GM21825 (cell line): ENCODE results near the gene CSRP2.

Experiments used
- ATAC-seq: cut with Tn5 transposase; IDR thresholded peaks from one replicate; pipeline ENCODE4 v1.9.1; 2021; ENCODE audit warnings: mild to moderate bottlenecking, moderate library complexity; ENCODE audit not compliant: unreplicated experiment

CSRP2 gene

DNA sequence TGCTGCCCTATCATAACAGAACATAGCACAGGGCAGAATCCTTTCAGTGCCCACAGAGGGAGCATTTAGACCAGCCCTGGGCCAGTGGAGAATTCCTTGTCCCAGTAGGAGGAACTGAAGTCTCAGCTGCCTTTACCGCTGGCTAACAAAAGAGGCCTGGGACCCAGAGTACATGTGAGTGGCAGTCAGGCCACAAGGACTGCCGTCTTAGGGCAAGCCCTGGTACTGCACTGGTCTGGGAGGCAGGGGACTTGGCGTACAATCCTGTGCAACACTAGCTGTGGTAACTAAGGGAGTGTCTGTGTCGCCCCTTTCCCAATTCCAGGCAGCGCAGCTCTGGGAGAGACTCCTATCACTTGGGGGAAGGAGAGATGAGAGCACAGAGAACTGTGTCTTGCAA is 17.0 kb upstream of the CSRP2 start:
- ATAC-seq: no peak

DNA sequence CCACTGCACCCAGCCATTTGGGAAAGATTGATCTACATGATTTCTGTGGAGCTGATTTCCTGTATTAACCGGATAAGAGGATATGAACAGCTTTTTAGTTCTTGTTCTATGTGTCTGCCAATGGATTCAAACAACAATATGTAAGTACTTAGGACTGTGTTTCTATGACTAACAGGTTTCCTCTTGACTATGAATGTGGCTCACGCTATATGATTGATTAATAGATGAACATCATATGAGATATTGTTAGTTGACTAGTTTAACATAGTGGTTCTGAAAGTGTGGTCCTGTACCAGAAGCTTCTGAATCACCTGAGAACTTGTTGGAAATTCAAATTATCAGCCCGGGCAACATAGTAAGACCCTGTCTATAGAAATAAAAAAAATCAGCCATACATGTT is 12.8 kb upstream of the CSRP2 start:
- ATAC-seq: no peak

DNA sequence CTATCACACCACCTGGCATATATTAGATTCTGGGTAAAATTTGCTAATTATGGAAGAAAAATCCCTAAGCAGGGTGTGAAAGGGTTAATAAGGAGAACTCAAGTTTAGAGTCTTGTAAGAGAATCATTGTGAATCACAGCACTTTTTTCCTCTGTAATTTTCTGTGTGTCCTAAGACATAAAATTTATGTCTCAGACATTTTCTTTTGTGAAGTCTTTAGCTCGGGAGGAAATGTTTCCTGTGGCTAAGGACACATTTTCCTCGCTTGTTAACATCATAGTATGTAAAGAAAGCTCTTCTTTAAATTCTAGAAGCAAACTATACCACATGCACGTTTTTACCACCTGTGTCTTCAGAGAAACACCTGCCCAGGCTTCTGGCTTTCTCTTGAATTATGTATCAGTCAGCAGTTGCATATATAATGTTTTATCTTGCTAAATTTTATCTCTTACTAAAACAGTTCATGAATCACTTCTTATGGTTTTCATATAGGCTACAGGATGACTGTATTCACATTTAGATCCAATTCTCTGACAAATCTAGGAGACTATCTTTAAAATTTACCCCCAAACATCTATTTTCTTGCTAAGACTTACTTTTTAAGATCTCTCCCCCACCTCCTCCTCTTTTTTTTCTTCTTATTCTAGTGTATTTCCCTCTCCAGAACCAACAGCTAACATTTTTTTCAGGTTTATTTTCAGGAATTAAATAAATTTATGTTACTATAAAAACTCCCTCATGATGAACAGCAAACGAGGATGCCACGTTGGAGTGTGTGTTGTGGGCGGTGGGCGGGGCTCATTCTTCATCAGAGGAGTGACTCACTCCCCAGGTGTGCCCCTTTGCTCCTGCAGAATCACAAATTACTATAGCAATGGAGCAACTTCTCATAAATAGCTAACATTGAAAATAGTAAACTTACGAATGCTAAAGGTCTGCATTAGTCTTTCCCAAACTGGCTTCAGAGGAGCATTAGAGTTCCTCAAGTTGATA is 11.6 kb upstream of the CSRP2 start:
- ATAC-seq: no peak

DNA sequence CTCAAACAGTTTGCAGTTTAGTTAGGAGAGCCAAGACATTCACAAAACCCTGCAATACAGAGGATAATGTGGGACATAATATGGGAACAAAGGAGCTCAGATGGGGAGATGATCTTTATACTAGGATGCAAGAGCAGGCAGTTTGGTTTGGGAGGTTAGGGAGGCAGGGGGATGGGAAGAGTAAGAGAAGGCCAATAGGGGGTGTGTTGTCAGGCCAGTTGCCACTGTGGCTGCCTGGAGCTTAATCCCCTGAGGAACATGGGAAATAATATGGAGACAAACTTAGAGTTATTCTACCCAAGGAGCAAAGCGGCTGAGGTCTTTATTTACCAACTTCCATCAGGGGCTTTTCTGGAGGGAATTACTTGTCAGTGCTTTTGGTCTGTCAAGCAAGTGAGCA is 10.0 kb upstream of the CSRP2 start:
- no peak for ATAC-seq

DNA sequence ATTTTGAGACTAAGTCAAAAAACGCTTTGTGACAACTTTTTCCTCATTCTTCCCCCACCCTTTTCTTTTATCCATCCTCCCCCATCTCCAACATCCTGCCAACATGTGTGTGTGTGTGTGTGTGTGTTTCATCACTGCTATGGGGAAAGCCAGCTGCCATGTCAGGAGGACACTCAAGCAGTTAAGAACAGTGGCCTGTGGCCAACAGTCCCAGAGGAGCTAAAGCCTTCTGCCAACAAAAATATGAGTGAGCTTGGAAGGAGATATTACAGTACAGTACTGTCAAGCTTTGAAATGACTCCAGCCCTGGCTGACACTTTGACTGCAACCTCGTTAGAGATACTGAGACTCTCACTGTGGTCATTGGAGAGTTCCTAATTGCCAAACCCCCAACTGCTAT is 5.0 kb upstream of the CSRP2 start:
- no peak for ATAC-seq

DNA sequence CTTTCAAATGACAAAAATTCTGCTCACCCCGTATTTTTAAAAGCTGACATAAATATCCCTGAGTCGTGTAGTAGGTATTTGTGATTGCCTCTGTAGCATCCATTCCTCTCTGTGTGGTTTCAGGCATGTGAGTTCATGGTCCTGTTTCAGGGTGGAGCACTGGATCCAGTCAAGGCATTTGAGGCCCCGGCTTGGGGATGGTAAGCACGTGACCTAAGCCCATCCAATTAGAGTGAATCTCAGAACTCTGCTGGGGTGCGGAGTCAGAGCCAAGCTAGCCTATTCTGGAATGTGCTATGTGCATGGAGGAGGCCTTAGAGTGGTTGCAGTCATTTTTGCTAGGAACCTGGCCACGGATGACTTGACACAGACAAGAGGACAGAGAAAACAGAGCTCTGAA is 4.3 kb upstream of the CSRP2 start:
- no peak for ATAC-seq

DNA sequence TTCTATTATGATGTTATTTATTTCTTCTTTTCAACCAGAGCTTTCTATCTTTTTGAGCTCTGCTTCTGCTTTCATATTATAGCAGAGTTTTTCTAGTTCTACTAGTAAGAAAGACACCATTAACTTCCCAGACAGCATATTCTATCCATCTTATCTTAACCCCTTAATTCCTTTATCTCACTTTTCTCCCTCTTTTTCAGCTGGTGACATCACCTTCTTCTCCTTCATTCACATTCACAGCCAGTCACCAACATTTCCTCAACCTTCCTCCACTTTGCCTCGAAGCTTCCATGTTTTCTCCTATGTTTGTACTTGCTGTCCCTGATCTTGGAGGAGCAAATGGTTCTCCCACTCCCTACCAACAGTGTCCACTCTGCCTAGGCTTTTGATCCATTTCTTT is 3.5 kb upstream of the CSRP2 start:
- no peak for ATAC-seq

DNA sequence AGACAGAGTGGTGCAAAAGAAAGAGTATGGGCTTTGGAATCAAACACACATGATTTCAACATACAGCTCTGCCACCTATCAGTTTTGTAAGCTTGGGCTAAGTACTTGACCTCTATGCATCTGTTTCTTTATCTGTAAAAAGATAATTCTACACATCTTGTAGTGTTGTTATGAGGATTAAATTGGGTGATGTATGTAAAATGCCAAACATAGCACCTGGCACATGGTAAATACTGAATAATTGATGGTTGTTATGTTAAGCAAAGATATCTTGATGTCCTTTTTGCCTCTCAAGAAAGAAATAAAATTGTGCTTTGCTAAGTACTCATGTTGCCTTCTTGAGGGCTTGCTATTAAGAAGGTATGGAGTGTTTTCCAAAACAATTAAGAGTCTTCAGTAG is 2.3 kb upstream of the CSRP2 start:
- no peak for ATAC-seq

DNA sequence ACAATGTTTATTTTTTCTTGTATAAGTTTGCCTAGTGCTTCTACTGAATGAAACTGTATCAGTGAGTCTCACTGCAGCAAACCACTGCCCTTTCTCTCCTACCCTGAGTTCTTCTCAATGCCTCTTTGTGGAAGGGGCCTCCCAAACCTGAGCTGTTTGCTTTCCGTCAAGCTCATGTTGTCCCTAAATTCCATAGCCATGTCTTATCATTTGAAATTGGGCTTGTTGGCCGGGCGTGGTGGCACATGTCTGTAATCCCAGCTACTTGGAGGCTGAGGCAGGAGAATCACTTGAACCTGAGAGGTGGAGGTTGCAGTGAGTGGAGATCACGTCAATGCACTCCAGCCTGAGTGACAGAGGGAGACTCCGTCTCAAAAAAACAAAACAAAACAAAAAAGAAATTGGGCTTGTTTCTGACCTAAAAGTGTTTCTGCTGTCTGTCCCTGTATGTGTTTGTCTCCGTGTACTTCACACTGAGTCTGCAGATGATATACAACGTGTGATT is 1.8 kb upstream of the CSRP2 start:
- no peak for ATAC-seq

DNA sequence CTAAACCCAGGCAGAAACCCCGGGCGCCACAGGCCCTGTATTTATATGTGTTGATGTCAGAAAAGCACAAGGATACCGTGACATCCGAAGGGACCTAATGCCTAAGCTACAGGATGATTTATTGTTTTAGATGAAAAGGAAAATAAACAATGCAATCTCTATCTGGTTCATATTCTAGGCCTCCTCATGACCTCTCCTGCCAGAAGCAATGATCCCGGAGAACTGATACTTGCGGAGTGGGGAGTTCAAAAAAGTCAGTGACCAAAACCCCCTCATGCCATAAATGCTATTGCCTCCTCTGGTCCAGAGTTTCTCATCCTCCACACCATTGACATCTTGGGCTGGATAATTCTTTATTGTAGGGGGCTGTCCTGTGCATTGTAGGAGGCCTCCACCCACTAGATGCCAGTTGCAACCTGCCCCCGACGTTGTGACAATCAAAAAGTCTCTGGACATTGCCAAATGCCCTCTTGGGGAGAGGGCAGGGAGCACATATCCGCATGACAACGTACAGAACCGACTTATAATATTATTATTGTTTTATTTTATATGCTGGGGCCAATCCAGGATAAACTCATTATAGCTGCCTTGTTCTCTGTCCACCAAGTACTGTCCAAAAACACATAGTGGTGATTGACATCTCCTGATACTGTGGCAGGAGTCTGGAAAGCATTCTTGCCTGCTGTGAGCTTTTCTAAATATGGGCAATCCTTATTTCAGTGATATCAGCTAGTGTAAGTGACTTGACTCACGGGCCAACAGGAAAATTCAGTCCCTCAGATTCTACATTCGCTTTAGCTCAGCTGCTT is 1.1 kb upstream of the CSRP2 start:
- ATAC-seq: no peak

DNA sequence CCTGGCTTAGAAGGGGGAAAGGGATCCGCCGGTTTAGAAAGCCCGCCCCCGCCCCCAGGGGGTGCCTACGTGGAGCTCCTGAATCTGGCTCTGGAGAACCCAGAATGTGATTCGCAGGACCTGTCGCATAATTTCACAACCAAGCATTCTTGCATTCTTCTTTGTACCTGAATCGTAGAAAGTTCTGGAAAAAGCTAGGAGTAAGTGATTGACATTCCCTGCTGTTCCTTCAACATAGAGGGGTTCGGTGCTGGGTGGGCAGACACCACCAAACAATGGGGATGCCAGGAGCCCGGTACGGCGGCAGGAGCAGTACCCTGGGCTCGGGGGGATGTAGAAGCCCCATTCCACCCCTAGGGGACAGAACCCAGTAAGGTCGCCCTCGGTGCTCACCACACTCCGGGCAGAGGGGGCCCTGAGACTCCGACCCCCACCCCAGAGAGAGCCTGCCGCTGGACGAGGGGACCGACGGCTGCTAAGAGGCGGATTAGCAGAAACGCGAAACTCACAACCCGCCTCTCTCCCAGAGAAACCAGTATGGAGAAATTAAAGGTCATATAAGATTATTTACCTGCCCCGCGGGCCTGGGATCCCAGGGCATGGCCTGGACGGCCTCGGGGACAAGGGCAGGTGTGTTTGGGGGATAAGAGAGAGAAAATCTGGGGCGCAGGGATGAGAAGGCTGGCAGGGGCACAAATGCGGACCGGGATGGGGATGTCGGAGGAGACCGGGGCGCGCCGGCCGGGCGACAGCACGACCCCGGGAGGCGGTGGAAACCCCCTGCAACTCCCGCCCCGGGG is 520 bp downstream of the CSRP2 start:
- ATAC-seq: peak; percentile 33

DNA sequence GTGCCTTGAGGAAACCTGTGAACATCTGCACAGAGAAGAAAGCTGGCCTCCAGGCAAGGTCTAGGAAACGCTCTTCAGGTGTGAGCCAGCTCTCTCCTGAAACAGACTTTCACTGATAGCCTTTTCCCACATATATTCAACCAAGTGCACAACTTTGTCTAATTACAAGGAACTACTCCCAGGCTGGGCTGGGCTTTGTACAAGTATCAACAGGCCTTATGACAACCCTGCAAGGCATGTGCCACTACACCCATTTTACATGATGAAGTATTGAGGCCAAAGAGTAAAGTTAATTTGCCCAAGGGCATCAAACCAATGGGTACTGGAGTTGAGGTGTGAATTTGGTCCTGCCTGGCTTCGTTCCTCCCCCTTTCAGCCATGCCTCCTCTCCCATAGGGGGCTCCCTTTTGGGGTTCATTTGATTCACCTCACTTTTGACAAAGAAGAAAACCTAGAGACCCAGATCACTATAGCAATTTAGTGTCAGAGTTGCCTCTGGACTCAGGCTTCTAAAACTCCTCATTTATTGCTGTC is 2.1 kb downstream of the CSRP2 start:
- ATAC-seq: no peak

DNA sequence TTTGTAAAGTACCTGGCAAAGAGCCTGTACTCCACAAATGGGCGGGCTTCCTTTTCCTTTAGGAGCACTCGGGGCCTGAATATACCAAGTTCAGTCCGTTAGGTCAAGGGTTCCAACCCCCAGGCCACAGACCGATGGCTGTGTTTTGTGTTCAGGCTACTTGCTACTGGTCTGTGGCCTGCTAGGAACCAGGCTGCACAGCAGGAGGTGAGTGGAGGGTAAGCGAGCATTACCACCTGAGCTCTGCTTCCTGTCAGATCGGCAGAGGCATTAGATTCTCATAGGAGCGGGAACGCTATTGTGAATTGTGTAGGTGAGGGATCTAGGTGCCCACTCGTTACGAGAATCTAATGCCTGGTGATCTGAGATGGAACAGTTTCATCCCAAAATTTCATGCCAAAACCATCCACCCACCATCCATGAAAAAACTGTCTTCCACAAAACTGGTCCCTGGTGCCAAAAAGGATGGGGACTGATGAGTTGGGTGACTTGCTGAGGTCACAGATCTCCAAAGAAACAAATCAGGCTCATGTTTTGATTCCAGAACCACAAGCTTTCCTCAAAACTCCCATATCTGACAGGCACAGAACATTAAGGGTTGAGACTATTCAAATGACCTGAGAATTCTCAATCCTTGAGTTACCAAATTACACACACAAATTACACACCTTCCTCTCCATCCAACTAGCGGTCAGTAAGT is 4.2 kb downstream of the CSRP2 start:
- no peak for ATAC-seq

DNA sequence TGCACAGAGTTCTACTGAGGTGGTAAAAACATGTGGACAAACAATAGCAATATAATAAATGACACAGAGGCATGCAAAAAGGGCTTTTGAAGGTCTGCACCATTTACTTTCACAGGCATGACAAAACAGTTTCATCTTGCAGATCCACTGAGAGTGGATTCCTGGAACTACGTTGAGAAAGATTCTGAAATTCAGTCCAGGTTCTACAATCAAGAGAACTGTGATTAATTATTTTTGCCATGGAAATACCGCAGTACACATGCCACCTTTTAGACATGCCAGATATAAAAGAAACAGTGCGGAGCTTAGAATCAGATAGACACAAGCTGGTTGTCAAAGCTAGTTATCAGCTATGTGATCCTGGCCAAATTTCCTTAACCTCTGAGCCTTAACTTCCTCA is 4.8 kb downstream of the CSRP2 start:
- ATAC-seq: no peak

DNA sequence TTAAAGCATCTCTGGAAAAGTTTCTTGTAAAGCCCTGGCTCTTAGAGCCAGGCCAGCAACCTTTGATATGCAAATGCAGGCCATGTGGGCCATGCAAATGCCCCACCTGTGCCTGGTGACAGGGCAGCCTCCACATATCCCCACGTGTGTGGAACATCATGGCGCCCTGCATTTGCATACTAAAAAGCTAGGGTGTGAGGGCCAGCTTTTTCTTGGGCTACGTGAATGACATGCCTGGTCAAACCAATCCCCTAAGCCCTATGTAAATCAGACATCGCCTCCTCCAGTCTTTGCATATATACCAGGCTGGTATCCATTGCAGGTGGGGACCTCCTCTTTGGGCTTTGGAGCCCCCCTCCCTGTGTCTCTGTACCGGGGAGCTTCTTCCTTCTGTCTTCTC is 6.4 kb downstream of the CSRP2 start:
- no peak for ATAC-seq

DNA sequence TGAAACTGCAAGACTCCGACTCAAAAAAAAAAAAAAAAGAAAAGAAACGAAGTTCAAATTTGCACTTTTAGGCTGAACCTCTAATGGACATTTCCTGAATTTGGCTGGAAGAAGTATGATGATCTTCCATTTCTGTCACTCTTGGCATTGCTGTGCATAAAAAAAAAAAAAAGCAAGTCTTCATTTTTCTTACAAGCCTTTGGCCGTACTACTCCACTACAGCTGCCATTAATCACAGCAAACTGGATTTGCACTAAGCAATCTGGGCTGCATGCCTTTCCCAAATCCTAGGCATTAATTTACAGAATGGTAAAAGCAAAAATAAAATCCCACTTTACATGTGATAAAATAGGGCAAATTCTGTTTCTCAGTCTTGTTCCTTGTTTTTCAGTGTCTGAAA is 7.1 kb downstream of the CSRP2 start:
- no peak for ATAC-seq

DNA sequence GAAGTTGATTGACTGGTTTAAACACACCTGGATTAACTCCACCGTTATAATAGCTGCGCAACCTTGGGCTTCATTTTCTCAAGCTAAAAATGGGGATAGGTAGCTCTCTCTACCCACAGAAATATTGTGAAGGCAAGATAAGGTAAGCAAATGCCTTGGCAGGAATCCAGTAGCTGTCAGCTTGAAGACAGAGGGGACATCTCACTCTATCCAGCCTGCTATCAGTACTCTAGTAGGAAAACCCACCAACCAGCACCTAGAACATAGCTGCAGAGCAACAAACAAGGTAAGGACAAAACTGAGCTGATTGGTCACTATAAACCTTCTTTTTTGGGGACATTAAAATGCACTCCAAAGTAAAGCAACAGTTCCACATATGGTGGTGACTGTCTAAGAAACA is 7.7 kb downstream of the CSRP2 start:
- ATAC-seq: no peak

DNA sequence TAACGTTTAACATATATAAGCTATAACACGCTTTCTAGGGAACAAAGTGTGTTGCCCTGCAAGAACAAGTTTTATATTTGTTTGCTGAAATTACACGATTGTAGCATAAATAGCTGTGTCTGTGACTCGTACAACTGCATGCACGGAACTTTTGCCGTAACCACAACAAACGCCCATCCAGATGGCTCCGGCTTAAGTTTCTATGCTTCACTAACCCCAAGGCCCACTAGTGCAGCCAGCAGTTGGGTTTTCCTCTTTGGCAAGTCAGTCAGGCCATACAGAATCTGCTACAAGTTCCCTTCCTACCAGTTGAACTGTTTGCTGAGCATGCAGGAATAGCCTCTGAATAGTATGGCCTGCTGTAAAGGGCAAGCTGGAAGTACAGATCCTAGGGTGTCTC is 12.1 kb downstream of the CSRP2 start:
- ATAC-seq: peak; percentile 61

DNA sequence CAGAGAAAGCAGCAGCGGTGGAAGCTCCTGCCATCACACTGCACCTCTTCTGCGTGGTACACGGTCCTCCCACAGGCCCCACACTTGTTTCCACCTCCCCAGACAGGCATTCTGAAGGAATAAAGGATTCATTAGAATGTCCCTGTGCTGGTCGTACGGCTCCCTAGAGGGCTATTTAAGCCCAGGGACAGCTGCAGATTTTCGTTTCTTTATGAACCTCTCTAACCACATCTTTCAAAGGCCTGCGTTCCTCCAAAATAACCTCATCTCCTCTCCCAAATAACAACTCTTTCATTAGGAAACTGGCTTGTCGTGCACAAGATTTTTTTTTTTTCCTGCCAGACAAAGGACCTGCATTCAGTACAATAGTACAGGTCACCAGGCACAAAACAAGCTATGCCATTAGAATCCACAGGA is 12.7 kb downstream of the CSRP2 start:
- no peak for ATAC-seq

DNA sequence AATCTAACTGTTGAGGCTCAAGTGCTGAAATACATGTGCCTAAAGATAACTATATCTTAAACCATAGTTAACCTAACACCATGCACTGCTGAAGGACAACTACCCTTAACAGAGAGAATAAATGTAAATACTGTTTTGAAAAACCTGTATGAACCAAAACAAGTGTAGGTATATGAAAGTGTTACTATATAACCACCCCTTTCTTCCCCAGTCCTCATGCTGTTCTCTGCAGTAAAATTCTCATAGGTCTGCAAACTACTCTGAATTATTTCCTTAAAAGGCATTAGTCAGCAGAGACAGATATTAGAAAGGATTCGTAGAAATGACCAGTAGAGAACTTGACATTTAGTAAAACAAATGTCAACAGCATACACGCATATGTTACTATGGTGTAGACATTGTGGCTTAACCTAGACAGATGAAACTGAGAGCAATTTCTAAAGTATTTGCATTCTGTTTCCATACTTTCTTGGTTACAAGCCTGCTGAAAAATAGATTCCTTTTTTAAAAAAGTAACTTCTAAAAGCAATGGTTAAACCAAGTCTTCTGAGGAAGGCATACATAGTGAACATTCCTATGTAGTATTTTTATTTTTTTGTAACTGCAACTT is 13.9 kb downstream of the CSRP2 start:
- peak; percentile 69 for ATAC-seq
